Stimulated activated CD8-positive, alpha-beta memory T cell treated with anti-CD3 and anti-CD28 coated beads, Interleukin-12 subunit alpha, Interleukin-12 subunit beta, amount 100 ng/mL, for 1 hour (primary cell): ENCODE results near the gene MTHFD1L.

Experiments used
- DNase-seq: peaks from one replicate; pipeline ENCODE4 v3.0.0-alpha.2; 2020; ENCODE audit warnings: low read depth

MTHFD1L gene

GRCh38 chr6:150898399-150899170, 33.1 kb downstream of the MTHFD1L start:
- DNase-seq: no peak

- no peak for DNase-seq
These were observed 33.7 kb downstream of the MTHFD1L start for GRCh38 chr6:150899231-150899630.

DNA sequence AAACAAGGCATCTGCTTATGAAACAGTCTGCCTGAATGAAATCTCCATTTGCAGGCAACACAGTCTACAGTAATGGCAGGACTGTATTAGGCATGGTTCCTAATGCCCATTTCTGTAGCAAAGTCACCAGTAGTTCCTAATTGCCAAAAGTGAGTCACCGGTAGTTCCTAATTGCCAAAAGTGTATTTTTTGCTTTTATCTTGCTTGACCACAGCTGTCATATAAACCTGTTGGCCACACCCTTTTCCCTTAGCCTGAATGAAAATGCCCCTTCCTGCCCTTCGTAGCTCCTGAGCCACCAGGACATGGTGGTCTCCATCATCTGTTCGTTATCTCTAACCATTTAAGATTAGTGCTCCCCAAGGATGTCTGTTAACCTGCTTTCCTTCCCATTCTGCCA, 34.5 kb downstream of the MTHFD1L start:
- DNase-seq: no peak

DNA sequence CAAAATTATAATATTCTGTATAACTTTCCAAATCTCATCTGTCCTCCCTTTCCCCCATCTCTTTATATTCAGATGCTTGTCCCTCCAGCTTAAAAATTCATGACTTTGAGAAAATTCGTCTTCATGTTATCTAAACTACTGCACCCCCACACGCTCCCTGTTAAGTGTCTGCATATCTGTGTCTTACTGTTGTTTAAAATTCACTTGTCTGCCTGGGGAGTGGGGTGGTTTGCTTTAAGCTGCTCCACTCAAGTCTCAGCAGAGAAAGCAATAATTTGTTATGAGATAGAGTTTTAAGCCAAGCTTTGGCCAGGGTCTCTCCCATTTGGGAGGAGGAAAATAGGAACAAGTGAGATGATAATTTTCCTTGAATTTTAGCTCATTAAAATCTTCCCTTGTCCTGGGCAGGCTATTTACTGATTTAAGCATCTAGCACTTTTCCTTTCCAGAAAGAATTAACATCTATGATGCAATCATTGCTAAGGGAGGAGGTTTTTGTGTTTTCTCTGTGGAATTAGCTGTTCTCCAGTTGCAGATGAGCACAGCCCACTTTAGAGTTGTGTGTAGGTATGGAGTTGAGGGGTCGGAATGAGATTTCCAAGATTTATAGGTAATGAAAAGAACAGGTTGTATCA, 36.8 kb downstream of the MTHFD1L start:
- DNase-seq: no peak

DNA sequence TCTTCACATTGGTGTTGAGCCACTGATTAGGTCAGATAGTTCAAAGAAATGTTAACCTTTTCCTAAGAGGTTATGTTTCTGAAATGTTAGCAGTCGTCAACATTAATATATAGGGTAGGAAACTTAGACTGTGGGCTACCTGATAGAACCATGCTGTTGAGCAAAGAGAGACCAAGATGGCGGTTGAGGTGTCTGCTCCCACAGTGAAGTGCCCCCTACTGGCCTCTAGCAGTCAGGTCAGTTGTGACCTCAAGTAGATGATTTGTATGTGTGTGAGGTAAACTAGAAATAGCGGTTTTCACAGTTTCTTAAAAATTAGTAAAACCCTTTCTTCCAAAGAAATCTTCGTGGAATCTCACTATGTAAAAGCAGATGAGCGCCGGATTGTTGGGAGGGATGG, 40.3 kb downstream of the MTHFD1L start:
- no peak for DNase-seq

- no peak for DNase-seq
These were observed 41.3 kb downstream of the MTHFD1L start for GRCh38 chr6:150906641-150907326.

GRCh38 chr6:150907383-150907782, 41.9 kb downstream of the MTHFD1L start:
- DNase-seq: no peak

DNA sequence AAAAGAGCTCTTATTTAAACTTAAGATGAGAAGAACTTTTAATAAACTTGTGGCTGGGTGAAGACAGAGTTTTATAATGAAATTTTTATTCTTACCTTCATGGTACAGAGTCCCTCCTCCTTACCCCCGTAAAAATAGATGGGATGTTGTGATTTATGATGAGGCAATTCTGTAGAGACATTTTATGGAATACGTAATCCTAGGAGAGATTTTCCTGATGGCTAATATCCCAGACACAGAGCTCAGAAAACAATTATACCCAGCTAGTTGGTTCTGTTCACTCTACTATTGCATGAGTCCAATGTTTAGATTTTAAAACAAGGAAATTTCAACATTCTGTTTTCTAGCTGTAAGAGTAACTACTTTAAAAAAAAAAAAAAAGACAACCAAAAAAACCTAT, 43.4 kb downstream of the MTHFD1L start:
- no peak for DNase-seq

GRCh38 chr6:150910561-150910960, 45.1 kb downstream of the MTHFD1L start:
- DNase-seq: no peak

DNA sequence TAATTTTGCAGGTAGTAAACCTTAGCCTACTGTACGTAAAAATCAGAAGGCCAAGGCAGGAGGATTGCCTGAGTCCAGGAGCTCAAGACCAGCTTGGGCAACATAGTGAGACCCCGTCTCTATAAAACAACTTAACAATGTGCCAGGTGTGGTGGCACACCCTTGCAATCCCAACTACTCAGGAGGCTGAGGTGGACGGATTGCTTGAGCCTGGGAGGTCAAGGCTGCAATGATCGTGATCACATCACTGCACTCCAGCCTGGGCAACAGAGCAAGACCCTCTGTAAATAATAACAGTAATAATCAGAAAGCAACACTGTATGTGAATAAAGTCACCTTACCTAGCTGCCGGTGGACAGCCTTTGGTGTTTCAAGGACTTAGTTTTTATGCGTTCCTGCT, 48.9 kb downstream of the MTHFD1L start:
- DNase-seq: no peak

GRCh38 chr6:150915131-150915879, 49.8 kb downstream of the MTHFD1L start:
- DNase-seq: no peak

GRCh38 chr6:150915880-150916265, 50.4 kb downstream of the MTHFD1L start:
- no peak for DNase-seq

GRCh38 chr6:150919938-150920337, 54.4 kb downstream of the MTHFD1L start:
- DNase-seq: no peak

DNA sequence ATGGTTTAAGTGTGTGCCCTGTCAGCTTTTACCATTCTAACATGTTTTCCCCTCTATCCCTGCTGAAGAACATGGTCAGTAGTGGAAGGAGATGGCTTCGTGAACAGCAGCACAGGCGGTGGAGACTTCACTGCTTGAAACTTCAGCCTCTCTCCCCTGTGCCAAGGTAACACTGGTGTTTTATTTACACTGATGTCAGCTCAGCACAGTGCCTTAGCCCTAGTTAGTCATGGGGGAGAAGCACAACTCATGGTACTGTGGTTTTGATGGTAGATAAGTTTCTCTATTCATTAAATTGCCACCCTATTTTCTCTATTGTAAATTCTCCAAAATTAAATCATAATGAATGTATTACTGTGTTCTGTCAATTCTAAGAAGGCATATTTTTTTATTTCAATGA, 56.6 kb downstream of the MTHFD1L start:
- DNase-seq: no peak

DNA sequence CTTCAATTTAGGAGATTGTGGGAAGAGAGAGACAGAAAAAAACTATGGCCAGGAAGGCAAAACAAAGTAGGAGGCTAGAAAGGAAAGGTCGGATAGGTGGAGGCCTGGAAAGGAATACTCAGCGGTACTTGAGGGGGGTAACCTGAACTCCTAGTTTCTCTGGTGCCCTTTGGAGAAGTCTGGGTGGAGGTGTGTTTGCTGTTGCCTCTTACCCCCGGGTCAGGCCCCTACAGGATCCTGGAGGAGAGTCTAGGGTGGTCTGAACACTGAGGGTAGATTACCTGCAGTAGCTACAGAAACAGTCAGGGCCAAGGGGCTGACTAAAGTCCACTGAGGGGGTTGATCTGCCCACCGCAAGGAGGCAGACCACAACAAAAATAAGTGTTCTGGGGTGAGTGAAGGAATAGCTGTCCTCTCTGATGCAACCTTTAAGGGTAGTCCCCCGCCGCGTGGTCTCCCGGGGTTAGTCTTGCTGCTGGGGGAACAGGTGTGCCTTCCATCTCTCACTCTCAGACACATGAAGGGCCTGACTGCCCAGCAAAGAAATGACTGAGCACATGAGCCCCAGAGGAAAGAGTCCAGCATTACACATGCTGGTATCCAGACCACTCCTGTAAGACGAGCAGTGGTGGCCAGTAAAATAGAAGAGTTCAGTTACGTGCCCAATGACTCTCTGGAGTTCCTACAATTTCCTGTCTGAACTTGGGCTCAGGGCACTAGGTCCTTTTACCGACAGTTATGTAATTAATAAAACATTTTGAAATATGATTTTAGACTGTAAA, 59.5 kb downstream of the MTHFD1L start:
- no peak for DNase-seq

- DNase-seq: no peak
These were observed 60.1 kb downstream of the MTHFD1L start for GRCh38 chr6:150925590-150925928.

DNA sequence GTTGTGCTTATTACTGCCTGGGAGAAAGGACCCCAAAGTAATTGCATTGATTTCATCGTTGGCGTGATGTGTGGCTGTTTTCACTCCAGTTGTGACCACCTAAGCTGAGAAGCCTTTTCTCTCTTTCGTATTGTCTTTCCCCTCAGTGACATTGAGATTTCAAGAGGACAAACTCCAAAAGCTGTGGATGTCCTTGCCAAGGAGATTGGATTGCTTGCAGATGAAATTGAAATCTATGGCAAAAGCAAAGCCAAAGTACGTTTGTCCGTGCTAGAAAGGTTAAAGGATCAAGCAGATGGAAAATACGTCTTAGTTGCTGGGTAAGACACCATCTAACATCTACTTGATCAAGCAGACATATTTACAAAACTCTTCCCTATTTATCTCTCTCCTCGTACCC, 60.5 kb downstream of the MTHFD1L start:
- DNase-seq: no peak

DNA sequence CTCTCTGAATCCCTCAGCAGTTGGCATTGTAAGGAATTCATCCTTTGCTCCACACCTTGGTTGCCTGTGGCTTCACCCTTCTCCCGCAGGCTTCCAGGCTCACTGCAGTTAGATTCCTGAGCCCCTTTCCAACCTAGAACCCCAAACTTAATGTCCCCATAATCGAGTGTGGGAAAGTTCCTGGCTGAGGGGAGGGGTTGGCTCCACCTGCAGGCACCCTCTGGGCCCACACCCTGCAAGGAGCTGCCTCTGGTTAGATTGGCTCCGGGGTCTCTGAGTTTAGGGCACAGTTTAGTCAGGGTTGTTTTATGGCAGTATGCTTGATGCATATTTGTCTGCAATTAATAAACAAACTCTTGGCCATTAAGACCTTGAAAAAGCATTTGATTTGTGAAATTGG, 63.4 kb downstream of the MTHFD1L start:
- DNase-seq: no peak

DNA sequence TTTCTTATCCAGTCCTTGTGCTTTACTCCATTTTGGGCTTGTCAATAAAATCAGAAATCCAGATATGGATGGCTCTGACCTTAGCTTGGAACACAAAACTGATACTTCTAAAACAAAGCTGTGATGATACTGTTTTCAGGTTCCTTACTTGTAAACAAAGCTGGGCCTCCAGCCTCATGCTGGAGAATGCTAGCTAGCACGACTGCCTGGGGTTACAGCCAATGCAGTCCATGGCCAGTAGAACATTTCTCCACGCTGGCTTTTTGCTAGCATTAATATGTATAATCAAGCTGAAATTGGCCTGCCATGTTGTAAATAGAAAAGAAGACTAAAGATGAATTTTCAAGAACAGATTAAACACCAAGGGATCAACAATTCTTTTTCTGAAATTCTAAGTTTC, 63.9 kb downstream of the MTHFD1L start:
- DNase-seq: no peak

DNA sequence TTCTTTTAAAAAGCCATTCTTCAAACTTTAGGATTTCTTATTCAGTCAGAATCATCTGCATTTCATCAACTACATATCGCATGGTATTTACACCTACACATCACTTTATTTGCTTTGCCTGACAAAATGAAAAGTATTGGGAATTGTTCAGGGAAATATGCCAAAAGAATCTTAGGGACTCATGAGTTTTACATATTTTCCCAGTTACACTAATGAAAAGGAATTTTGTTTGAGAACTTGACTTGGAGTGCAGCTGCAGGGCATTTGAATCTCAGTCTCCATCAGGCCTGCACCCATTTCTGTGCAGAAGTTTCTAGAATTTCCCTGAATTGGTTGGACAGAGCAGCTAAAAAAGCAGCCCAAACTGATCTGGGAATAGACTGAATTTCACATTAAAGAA, 65.3 kb downstream of the MTHFD1L start:
- DNase-seq: no peak

GRCh38 chr6:150931405-150931804, 65.9 kb downstream of the MTHFD1L start:
- no peak for DNase-seq

DNA sequence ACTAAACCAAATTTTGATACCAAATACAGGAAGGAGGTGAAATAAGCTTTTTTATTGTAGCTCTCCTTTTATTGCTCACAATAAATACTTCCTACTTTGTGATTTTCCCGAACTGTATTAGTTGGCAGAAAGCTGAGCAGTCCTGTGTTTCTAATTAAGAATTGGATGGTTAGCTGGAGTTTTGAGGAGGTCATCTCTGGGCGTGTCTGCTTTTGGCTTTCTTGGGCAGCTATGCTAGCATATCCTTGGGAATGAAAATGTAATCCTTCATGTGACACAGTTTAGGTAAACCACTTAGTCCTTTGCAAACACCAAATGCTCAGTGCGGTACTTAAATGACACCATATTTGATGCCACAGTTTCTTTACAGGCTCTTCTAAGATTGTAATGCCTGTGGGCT, 67.5 kb downstream of the MTHFD1L start:
- DNase-seq: no peak
